Activated CD4-positive, alpha-beta memory T cell treated with anti-CD3 and anti-CD28 coated beads, Interleukin-2, amount 10 ng/mL, durations not matched to agents 7 days and 5 days (primary cell): Measurements from ENCODE around the gene FFAR2. TPM values are rescaled to one million over a fixed set of nuclear protein-coding genes. Genes with fewer than 3 reads are reported as not detected.
"Not testable (repeated sequence)": the region's sequence is repeated elsewhere in the genome, so short reads cannot be mapped to it uniquely, and the experiment has no call there.

ENCODE experiments used
- CTCF ChIA-PET: fragments of 350-600 bp; sonication (Branson Sonifier 250); formaldehyde crosslinking; loops from one replicate; lab custom pipeline; 2021; ENCODE audit warnings: antibody characterized with exemption, inconsistent platforms; lab: Charles Lee
- POLR2A ChIA-PET: fragments of 350-600 bp; sonication (Branson Sonifier 250); formaldehyde crosslinking; loops from one replicate; lab custom pipeline; 2021; ENCODE audit warnings: antibody characterized with exemption; lab: Charles Lee
- DNase-seq: peaks from one replicate; pipeline ENCODE4 v3.0.0-alpha.2; 2020
- H3K27ac Mint-ChIP-seq: one replicate; pipeline ENCODE4 v1.8.0; 2021; ENCODE audit warnings: mild to moderate bottlenecking, mixed read lengths
- H3K27me3 Mint-ChIP-seq: one replicate; pipeline ENCODE4 v1.8.0; 2021; ENCODE audit warnings: mixed read lengths
- H3K36me3 Mint-ChIP-seq: one replicate; pipeline ENCODE4 v1.8.0; 2021; ENCODE audit warnings: low read depth, mixed read lengths
- H3K4me1 Mint-ChIP-seq: one replicate; pipeline ENCODE4 v1.8.0; 2021; ENCODE audit warnings: mixed read lengths
- H3K4me3 Mint-ChIP-seq: one replicate; pipeline ENCODE4 v1.8.0; 2021; ENCODE audit warnings: mild to moderate bottlenecking, mixed read lengths
- H3K9me3 Mint-ChIP-seq: one replicate; pipeline ENCODE4 v1.8.0; 2021; ENCODE audit warnings: mixed read lengths
- total RNA-seq, 2 experiments: library from RNA; stranded (reverse); gene quantifications; one replicate each; pipeline ENCODE4 v1.2.3, GENCODE V29; 2021

FFAR2 gene
- not detected for total RNA-seq

- POLR2A ChIA-PET, result interaction anchor here (0.8 to 0.9 kb wide), 2 partner anchors 15 kb away, joined by 4 to 5 read pairs; no protein-coding TSS in a partner anchor
- CTCF ChIA-PET, result interaction anchor here (0.6 kb wide), 1 partner anchor 29 kb away, joined by 3 read pairs; no protein-coding TSS in a partner anchor
Observed at GRCh38 chr19:35447606-35448469, at the start of gene FFAR2. FFAR2 (plus strand) TSS chr19:35448257; CDS start chr19:35449715, 1,458 bp downstream.

GRCh38 chr19:35398570-35398969 lies 49.5 kb upstream of the FFAR2 start:
- no peak for DNase-seq
- Mint-ChIP-seq H3K4me3 (no peak overlapping the region), H3K27me3 (peaks cover 6% of the 10 kb centered on the region), H3K27ac (no peak overlapping the region), H3K9me3 (no peaks in the 10 kb centered on the region), H3K4me1 (peaks cover 6% of the 10 kb centered on the region), H3K36me3 (no peaks in the 10 kb centered on the region)
- ChIA-PET POLR2A (no interaction called here), CTCF (interaction anchor here (0.7 kb wide), 1 partner anchor 9 kb away, joined by 3 read pairs; no protein-coding TSS in a partner anchor)

More at GRCh38 chr19:35447606-35448469, at the start of gene FFAR2:
- Mint-ChIP-seq H3K27ac (no peak within 1 kb of the TSS), H3K4me1 (peaks cover 65% of the 10 kb centered on the region), H3K36me3 (no peaks in the 10 kb centered on the region), H3K27me3 (peaks cover 44% of the 10 kb centered on the region), H3K9me3 (no peaks in the 10 kb centered on the region), H3K4me3 (no peak within 1 kb of the TSS)
- DNase-seq, result no peak

GRCh38 chr19:35399231-35399630 lies 48.8 kb upstream of the FFAR2 start:
- CTCF ChIA-PET, result interaction anchor here (0.7 kb wide), 1 partner anchor 9 kb away, joined by 3 read pairs; no protein-coding TSS in a partner anchor
- H3K27ac Mint-ChIP-seq, result no peak overlapping the region
- H3K36me3 Mint-ChIP-seq, result no peaks in the 10 kb centered on the region
- POLR2A ChIA-PET, result no interaction called here
- no peak overlapping the region for H3K4me3 Mint-ChIP-seq
- peaks cover 7% of the 10 kb centered on the region for H3K4me1 Mint-ChIP-seq
- no peaks in the 10 kb centered on the region for H3K9me3 Mint-ChIP-seq
- H3K27me3 Mint-ChIP-seq, result peaks cover 4% of the 10 kb centered on the region
- no peak for DNase-seq

- POLR2A ChIA-PET, result no interaction called here
- Mint-ChIP-seq H3K9me3 (no peaks in the 10 kb centered on the region), H3K27ac (no peak overlapping the region), H3K27me3 (peaks cover 4% of the 10 kb centered on the region), H3K4me3 (no peak overlapping the region), H3K4me1 (peaks cover 13% of the 10 kb centered on the region), H3K36me3 (no peaks in the 10 kb centered on the region)
- DNase-seq, result no peak
- CTCF ChIA-PET, result no interaction called here
Observed at GRCh38 chr19:35399948-35400772, 47.9 kb upstream of the FFAR2 start.

- Mint-ChIP-seq H3K36me3 (no peaks in the 10 kb centered on the region), H3K27me3 (peaks cover 4% of the 10 kb centered on the region), H3K9me3 (no peaks in the 10 kb centered on the region), H3K4me3 (no peak overlapping the region), H3K4me1 (peaks cover 16% of the 10 kb centered on the region), H3K27ac (no peak overlapping the region)
- ChIA-PET POLR2A (no interaction called here), CTCF (no interaction called here)
- no peak for DNase-seq
Observed at GRCh38 chr19:35400773-35401100, 47.3 kb upstream of the FFAR2 start.

- H3K27me3 Mint-ChIP-seq, result not testable (repeated sequence)
Observed at GRCh38 chr19:35401416-35401815, 46.6 kb upstream of the FFAR2 start.

GRCh38 chr19:35403116-35403760 lies 44.8 kb upstream of the FFAR2 start:
- Mint-ChIP-seq H3K9me3 (no peaks in the 10 kb centered on the region), H3K4me3 (no peak overlapping the region), H3K4me1 (peaks cover 16% of the 10 kb centered on the region), H3K36me3 (no peaks in the 10 kb centered on the region), H3K27ac (no peak overlapping the region), H3K27me3 (peaks cover 7% of the 10 kb centered on the region)
- DNase-seq, result peak; percentile 17
- ChIA-PET CTCF (interaction anchor here (1.4 to 1.8 kb wide), 3 partner anchors 16 to 60 kb away, joined by 3 to 6 read pairs (median 4); no protein-coding TSS in a partner anchor), POLR2A (interaction anchor here (1.2 kb wide), 1 partner anchor 70 kb away, joined by 3 read pairs; no protein-coding TSS in a partner anchor)

More at GRCh38 chr19:35401416-35401815, 46.6 kb upstream of the FFAR2 start:
- DNase-seq, H3K27ac Mint-ChIP-seq, POLR2A ChIA-PET, H3K4me3 Mint-ChIP-seq, CTCF ChIA-PET, H3K9me3 Mint-ChIP-seq, H3K36me3 Mint-ChIP-seq: not testable (repeated sequence)
- peaks cover 16% of the 10 kb centered on the region for H3K4me1 Mint-ChIP-seq

- DNase-seq, result peak; percentile 36
- ChIA-PET POLR2A (no interaction called here), CTCF (interaction anchor here (0.7 kb wide), 1 partner anchor 18 kb away, joined by 3 read pairs; no protein-coding TSS in a partner anchor)
- Mint-ChIP-seq H3K4me3 (no peak overlapping the region), H3K9me3 (no peaks in the 10 kb centered on the region), H3K36me3 (no peaks in the 10 kb centered on the region), H3K4me1 (peaks cover 16% of the 10 kb centered on the region), H3K27me3 (peaks cover 16% of the 10 kb centered on the region), H3K27ac (no peak overlapping the region)
Observed at GRCh38 chr19:35404879-35405622, 43.0 kb upstream of the FFAR2 start.

- Mint-ChIP-seq H3K9me3 (no peaks in the 10 kb centered on the region), H3K27me3 (peaks cover 24% of the 10 kb centered on the region), H3K4me3 (no peak overlapping the region), H3K36me3 (no peaks in the 10 kb centered on the region), H3K27ac (no peak overlapping the region), H3K4me1 (peaks cover 14% of the 10 kb centered on the region)
- no peak for DNase-seq
- ChIA-PET POLR2A (no interaction called here), CTCF (no interaction called here)
Observed at GRCh38 chr19:35407619-35408018, 40.4 kb upstream of the FFAR2 start.

- ChIA-PET POLR2A (no interaction called here), CTCF (interaction anchor here (0.9 kb wide), 1 partner anchor 9 kb away, joined by 3 read pairs; no protein-coding TSS in a partner anchor)
- H3K4me1 Mint-ChIP-seq, result peaks cover 11% of the 10 kb centered on the region
- H3K9me3 Mint-ChIP-seq, result no peaks in the 10 kb centered on the region
- DNase-seq, result no peak
- no peak overlapping the region for H3K4me3 Mint-ChIP-seq
- H3K36me3 Mint-ChIP-seq, result no peaks in the 10 kb centered on the region
- peaks cover 28% of the 10 kb centered on the region for H3K27me3 Mint-ChIP-seq
- H3K27ac Mint-ChIP-seq, result no peak overlapping the region
Observed at GRCh38 chr19:35408284-35409171, 39.5 kb upstream of the FFAR2 start.

- no peak overlapping the region for H3K27ac Mint-ChIP-seq
- H3K36me3 Mint-ChIP-seq, result no peaks in the 10 kb centered on the region
- no peak overlapping the region for H3K4me3 Mint-ChIP-seq
- H3K27me3 Mint-ChIP-seq, result peaks cover 30% of the 10 kb centered on the region
- no peaks in the 10 kb centered on the region for H3K9me3 Mint-ChIP-seq
- DNase-seq, result no peak
- POLR2A ChIA-PET, result no interaction called here
- peaks cover 9% of the 10 kb centered on the region for H3K4me1 Mint-ChIP-seq
- CTCF ChIA-PET, result interaction anchor here (0.9 kb wide), 1 partner anchor 9 kb away, joined by 3 read pairs; no protein-coding TSS in a partner anchor
Observed at GRCh38 chr19:35409191-35409590, 38.9 kb upstream of the FFAR2 start.
